HepG2 (cell line): ENCODE measurements around the gene DLEC1. TPM values are rescaled to one million over a fixed set of nuclear protein-coding genes. Genes with fewer than 3 reads are reported as not detected.

ENCODE experiments used
- AKAP8 ChIP-seq: sonication (generic); formaldehyde crosslinking; IDR thresholded peaks from 2 replicates; pipeline ENCODE4 v1.5.1; 2020; ENCODE audit warnings: mild to moderate bottlenecking, missing genetic modification reagents
- ARID5B ChIP-seq: IDR thresholded peaks from 2 replicates; pipeline ENCODE4 v1.4.0; 2020; ENCODE audit warnings: mild to moderate bottlenecking, missing genetic modification reagents
- GFI1 ChIP-seq: sonication (generic); formaldehyde crosslinking; IDR thresholded peaks from 2 replicates; pipeline ENCODE4 v1.5.0; 2020; ENCODE audit warnings: missing genetic modification reagents, mild to moderate bottlenecking, borderline replicate concordance
- TOPORS ChIP-seq: sonication (generic); formaldehyde crosslinking; IDR thresholded peaks from 2 replicates; pipeline ENCODE4 v1.8.0; 2023; ENCODE audit warnings: mild to moderate bottlenecking, missing genetic modification reagents
- ZNF703 ChIP-seq: sonication (generic); formaldehyde crosslinking; IDR thresholded peaks from 2 replicates; pipeline ENCODE4 v1.5.1; 2020; ENCODE audit warnings: missing genetic modification reagents, mild to moderate bottlenecking, moderate library complexity, borderline replicate concordance
- polyA plus RNA-seq, 8 experiments: library from polyadenylated mRNA; depleted of rRNA in 3 of 8; stranded (reverse) in 7 of 8; unstranded in 1 of 8; fragments of >200 nt; fragmentation: Illumina TruSeq in 4 of 8; extraction: Trizol in 4 of 8; gene quantifications; 2 replicates each; pipeline versions ENCODE4 v1.2.1 to v1.2.3, GENCODE V29; 2011 to 2016; ENCODE audit warnings: low read depth in 4 of 8, missing spikeins in 1 of 8, mixed read lengths in 1 of 8; ENCODE audit not compliant: insufficient read depth in 1 of 8
- total RNA-seq, 5 experiments: library from RNA; depleted of rRNA; stranded (reverse); fragments of >200 nt; fragmentation: Illumina TruSeq; extraction: Trizol; gene quantifications; 2 replicates each; pipeline ENCODE4 v1.2.3, GENCODE V29; 2016; ENCODE audit warnings: low read depth in 1 of 5
- TF ChIP-seq, protein P1 (sequence below): sonication (generic); formaldehyde crosslinking; IDR thresholded peaks from 2 replicates; pipeline ENCODE4 v1.4.0; 2020; ENCODE audit warnings: missing genetic modification reagents
- TF ChIP-seq, protein P2 (sequence below): sonication (generic); formaldehyde crosslinking; IDR thresholded peaks from 2 replicates; pipeline ENCODE4 v1.9.0; 2021; ENCODE audit warnings: mild to moderate bottlenecking, missing genetic modification reagents
- TF ChIP-seq, protein P3 (sequence below): sonication (generic); formaldehyde crosslinking; IDR thresholded peaks from 2 replicates; pipeline ENCODE4 v1.4.0; 2020; ENCODE audit warnings: missing genetic modification reagents, mild to moderate bottlenecking, borderline replicate concordance

Gene DLEC1
- total and polyA plus RNA-seq, 2 of the 13 experiments (the other 11 are each of a cell fraction or from before 2014, with no cell fraction given) = 0.09 TPM; not detected in 1

DNA sequence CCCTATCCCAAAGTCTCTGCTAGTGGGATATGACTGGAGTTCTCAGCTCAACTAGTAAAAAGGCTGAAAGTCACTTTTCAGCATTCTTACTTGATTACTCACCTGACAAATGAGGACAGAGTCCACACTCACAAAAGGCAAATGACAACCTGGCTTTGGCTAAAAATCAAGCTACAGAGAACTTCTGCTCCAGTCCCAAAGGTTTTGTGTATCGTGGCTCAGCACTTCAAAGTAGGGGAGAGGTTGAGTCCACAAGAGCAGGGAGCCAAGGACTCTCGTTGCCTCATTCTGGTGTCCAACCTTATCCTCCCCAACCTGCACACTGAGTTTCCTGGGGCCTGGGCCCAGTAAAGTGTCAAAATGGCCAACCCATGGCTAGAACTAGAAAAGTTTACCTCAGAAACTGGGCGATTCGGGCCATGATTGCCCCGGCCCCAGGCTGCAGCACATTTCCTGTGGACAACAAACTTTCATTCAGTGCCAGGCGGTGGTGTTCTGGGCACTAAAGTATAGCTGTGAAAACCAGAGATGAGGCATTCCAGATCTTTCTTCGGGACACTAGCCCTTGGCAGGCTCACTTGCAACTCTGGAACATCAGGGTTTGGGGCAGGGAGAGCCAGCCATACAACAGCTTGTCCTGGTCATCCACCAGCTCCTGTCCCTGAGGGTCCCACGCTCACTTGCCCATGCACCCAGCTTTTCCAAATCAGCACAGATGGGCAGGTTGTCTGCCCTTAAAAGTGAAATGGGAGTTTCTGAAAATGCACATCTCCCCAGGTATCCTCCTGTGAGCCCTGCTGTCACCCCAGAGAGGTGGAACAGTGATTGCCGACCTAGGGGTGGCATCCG is 94.8 kb downstream of the DLEC1 start (continued):
- TF ChIP-seq, protein P1, sequence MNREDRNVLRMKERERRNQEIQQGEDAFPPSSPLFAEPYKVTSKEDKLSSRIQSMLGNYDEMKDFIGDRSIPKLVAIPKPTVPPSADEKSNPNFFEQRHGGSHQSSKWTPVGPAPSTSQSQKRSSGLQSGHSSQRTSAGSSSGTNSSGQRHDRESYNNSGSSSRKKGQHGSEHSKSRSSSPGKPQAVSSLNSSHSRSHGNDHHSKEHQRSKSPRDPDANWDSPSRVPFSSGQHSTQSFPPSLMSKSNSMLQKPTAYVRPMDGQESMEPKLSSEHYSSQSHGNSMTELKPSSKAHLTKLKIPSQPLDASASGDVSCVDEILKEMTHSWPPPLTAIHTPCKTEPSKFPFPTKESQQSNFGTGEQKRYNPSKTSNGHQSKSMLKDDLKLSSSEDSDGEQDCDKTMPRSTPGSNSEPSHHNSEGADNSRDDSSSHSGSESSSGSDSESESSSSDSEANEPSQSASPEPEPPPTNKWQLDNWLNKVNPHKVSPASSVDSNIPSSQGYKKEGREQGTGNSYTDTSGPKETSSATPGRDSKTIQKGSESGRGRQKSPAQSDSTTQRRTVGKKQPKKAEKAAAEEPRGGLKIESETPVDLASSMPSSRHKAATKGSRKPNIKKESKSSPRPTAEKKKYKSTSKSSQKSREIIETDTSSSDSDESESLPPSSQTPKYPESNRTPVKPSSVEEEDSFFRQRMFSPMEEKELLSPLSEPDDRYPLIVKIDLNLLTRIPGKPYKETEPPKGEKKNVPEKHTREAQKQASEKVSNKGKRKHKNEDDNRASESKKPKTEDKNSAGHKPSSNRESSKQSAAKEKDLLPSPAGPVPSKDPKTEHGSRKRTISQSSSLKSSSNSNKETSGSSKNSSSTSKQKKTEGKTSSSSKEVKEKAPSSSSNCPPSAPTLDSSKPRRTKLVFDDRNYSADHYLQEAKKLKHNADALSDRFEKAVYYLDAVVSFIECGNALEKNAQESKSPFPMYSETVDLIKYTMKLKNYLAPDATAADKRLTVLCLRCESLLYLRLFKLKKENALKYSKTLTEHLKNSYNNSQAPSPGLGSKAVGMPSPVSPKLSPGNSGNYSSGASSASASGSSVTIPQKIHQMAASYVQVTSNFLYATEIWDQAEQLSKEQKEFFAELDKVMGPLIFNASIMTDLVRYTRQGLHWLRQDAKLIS = peak; percentile 90; the same call in 1 of the 2 replicates
- peak; percentile 94 for TF ChIP-seq ARID5B (CRISPR knock-in tag)
- TF ChIP-seq, protein P2, sequence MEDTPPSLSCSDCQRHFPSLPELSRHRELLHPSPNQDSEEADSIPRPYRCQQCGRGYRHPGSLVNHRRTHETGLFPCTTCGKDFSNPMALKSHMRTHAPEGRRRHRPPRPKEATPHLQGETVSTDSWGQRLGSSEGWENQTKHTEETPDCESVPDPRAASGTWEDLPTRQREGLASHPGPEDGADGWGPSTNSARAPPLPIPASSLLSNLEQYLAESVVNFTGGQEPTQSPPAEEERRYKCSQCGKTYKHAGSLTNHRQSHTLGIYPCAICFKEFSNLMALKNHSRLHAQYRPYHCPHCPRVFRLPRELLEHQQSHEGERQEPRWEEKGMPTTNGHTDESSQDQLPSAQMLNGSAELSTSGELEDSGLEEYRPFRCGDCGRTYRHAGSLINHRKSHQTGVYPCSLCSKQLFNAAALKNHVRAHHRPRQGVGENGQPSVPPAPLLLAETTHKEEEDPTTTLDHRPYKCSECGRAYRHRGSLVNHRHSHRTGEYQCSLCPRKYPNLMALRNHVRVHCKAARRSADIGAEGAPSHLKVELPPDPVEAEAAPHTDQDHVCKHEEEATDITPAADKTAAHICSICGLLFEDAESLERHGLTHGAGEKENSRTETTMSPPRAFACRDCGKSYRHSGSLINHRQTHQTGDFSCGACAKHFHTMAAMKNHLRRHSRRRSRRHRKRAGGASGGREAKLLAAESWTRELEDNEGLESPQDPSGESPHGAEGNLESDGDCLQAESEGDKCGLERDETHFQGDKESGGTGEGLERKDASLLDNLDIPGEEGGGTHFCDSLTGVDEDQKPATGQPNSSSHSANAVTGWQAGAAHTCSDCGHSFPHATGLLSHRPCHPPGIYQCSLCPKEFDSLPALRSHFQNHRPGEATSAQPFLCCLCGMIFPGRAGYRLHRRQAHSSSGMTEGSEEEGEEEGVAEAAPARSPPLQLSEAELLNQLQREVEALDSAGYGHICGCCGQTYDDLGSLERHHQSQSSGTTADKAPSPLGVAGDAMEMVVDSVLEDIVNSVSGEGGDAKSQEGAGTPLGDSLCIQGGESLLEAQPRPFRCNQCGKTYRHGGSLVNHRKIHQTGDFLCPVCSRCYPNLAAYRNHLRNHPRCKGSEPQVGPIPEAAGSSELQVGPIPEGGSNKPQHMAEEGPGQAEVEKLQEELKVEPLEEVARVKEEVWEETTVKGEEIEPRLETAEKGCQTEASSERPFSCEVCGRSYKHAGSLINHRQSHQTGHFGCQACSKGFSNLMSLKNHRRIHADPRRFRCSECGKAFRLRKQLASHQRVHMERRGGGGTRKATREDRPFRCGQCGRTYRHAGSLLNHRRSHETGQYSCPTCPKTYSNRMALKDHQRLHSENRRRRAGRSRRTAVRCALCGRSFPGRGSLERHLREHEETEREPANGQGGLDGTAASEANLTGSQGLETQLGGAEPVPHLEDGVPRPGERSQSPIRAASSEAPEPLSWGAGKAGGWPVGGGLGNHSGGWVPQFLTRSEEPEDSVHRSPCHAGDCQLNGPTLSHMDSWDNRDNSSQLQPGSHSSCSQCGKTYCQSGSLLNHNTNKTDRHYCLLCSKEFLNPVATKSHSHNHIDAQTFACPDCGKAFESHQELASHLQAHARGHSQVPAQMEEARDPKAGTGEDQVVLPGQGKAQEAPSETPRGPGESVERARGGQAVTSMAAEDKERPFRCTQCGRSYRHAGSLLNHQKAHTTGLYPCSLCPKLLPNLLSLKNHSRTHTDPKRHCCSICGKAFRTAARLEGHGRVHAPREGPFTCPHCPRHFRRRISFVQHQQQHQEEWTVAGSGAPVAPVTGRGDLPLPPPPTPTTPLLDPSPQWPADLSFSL (CRISPR knock-in tag) = peak; percentile 90
- 0 out of 2 replicates have a peak, but pooled peaks have one; percentile 45 for TF ChIP-seq AKAP8 (CRISPR knock-in tag)
- TF ChIP-seq ZNF703 (CRISPR knock-in tag) = peak; percentile 79; the same call in 1 of the 2 replicates
- TF ChIP-seq, protein P3, sequence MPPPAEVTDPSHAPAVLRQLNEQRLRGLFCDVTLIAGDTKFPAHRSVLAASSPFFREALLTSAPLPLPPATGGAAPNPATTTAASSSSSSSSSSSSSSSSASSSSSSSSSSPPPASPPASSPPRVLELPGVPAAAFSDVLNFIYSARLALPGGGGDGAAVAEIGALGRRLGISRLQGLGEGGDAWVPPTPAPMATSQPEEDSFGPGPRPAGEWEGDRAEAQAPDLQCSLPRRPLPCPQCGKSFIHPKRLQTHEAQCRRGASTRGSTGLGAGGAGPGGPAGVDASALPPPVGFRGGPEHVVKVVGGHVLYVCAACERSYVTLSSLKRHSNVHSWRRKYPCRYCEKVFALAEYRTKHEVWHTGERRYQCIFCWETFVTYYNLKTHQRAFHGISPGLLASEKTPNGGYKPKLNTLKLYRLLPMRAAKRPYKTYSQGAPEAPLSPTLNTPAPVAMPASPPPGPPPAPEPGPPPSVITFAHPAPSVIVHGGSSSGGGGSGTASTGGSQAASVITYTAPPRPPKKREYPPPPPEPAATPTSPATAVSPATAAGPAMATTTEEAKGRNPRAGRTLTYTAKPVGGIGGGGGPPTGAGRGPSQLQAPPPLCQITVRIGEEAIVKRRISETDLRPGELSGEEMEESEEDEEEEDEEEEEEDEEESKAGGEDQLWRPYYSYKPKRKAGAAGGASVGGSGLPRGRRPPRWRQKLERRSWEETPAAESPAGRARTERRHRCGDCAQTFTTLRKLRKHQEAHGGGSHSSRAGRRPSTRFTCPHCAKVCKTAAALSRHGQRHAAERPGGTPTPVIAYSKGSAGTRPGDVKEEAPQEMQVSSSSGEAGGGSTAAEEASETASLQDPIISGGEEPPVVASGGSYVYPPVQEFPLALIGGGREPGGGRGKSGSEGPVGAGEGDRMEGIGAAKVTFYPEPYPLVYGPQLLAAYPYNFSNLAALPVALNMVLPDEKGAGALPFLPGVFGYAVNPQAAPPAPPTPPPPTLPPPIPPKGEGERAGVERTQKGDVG (CRISPR knock-in tag) = no peak
- TF ChIP-seq GFI1 (CRISPR knock-in tag) = peak; percentile 52; the same call in 1 of the 2 replicates
- TF ChIP-seq TOPORS (CRISPR knock-in tag) = peak; percentile 89
